Measurements from ENCODE around the gene DOCK4.
A peak's percentile ranks its signal among the peaks of the same experiment; 100 is the strongest.

DOCK4 gene

DNA sequence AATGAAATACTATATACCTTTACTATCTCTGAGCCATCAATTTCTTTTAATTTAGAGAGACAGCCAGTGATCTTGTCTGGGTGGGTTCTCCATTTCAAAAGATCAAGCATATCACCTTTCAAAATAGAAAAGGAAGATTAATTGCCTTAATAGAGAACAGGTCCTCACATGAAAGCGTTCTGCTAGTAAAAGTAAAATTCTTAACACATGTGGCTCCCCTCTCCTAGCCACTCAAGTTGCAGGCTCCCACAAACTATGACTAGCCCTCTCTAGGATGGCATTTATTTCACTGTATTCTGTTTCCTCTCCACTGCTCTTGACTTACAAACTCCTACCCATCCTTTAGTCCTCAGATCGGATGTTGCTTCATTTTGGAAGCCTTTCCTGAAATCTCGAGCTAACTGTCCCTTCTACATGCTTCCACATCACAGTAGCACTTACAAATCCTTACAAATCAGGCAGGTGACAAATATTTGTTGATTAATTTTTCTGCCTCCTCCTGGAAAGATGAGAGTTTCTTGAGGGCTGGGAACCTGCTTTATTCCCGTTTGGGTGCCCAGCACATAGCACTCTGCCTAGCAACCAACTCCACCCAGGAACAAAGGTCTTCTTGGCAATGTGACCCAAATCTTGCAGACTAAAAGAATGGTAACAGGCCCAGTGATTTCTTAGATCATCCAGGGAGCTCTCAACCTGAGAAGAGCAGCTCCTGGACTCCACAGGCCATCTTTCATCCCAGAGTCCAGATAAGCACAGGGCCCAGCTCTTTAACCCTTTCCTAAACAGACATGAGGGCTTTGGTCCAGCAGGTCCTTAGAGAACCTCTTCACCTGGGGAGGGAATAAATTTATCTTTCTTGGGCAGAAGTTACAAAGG is 333.5 kb downstream of the DOCK4 start:
- Mint-ChIP-seq H3K4me3 (no peak overlapping the region), H3K36me3 (ENCODE audit: low read depth) (peaks cover 34% of the 10 kb centered on the region), H3K9me3 (peaks cover under 1% of the 10 kb centered on the region), H3K27me3 (ENCODE audit: low read depth) (no peaks in the 10 kb centered on the region), H3K4me1 (peaks cover 17% of the 10 kb centered on the region), H3K27ac (peak overlapping the region in 1 of 3 experiments; percentile 3)
- TF ChIP-seq, protein P1, sequence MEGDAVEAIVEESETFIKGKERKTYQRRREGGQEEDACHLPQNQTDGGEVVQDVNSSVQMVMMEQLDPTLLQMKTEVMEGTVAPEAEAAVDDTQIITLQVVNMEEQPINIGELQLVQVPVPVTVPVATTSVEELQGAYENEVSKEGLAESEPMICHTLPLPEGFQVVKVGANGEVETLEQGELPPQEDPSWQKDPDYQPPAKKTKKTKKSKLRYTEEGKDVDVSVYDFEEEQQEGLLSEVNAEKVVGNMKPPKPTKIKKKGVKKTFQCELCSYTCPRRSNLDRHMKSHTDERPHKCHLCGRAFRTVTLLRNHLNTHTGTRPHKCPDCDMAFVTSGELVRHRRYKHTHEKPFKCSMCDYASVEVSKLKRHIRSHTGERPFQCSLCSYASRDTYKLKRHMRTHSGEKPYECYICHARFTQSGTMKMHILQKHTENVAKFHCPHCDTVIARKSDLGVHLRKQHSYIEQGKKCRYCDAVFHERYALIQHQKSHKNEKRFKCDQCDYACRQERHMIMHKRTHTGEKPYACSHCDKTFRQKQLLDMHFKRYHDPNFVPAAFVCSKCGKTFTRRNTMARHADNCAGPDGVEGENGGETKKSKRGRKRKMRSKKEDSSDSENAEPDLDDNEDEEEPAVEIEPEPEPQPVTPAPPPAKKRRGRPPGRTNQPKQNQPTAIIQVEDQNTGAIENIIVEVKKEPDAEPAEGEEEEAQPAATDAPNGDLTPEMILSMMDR (IDR thresholded peaks at IDR 0.05; ENCODE audit: unreplicated experiment in 3 of 3) = no peak

DNA sequence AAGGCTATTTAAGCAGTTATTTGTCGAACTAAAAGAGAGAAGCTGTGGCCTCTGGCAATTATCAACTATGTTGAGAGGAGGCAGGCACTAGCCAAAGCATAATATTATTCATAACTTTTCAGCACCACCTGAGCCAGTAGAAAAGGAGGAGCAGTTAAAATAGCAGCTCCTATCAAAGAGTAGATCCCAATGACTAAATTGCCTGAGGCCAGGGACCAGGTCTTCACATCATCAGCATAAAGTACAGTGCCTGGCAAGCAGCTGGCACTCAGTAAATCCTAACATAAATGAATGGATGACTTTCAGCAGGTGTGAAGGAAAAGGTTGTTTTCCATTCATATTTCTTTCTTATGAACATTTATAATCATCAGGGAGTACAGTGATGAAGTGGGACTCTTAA is 334.9 kb downstream of the DOCK4 start:
- peaks cover 26% of the 10 kb centered on the region for H3K4me1 Mint-ChIP-seq
- H3K4me3 Mint-ChIP-seq = no peak overlapping the region
- no peak overlapping the region for H3K27ac Mint-ChIP-seq
- TF ChIP-seq, protein P1 (IDR thresholded peaks at IDR 0.05; ENCODE audit: unreplicated experiment in 3 of 3) = no peak
- no peaks in the 10 kb centered on the region for H3K9me3 Mint-ChIP-seq
- peaks cover 36% of the 10 kb centered on the region for H3K36me3 Mint-ChIP-seq (ENCODE audit: low read depth)
- H3K27me3 Mint-ChIP-seq (ENCODE audit: low read depth) = no peaks in the 10 kb centered on the region

DNA sequence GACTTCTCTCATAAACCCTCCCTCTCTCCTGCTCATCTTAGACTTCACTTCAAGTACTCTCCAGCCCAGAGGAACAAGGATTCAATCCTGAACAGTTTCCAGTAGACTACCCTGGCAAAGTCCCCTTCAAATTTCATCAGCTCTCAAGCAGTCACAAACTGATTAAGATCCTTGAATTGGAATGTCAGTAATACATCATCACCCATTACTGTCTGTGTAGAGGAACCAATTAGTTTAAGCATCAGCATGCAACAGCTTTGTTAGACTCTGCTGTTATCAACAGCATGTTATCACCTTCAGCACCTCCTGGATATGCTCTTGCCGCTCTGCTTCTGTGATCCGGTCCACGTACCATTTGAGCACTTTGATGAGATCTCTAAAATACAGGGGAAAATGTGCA is 336.9 kb downstream of the DOCK4 start:
- peaks cover 26% of the 10 kb centered on the region for H3K4me1 Mint-ChIP-seq
- H3K27me3 Mint-ChIP-seq (ENCODE audit: low read depth) = no peaks in the 10 kb centered on the region
- H3K9me3 Mint-ChIP-seq = no peaks in the 10 kb centered on the region

DNA sequence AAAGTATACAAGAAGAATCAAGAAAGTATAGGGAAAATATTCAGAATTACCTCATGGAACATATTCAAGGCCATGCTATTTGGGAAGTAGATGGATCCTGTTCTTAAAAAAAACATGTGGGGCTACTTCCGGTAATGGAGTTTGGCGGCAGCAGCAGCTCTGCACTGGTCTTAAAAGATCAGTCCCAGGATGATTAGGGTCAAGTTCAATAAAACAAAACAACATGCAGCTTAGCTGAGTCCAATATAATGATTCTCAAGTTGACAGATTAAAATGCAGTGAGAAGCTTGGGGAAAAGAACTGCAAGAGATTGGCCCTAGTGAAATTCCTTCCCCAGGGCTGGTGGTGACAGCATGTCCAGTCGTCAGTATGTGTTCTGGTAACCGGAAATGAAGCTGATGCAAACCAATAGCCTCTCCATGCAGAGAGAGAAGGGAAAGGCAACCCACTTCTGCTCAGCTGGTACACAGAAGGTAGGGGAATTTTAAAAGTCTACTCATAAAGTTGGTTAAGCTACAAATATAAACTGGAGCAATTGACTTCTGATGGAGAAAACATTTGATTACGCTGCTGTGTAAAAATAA is 338.8 kb downstream of the DOCK4 start:
- Mint-ChIP-seq H3K27ac (peak overlapping the region in 1 of 3 experiments; percentile 6), H3K4me1 (peaks cover 10% of the 10 kb centered on the region), H3K9me3 (no peaks in the 10 kb centered on the region), H3K27me3 (ENCODE audit: low read depth) (no peaks in the 10 kb centered on the region), H3K36me3 (ENCODE audit: low read depth) (peaks cover 41% of the 10 kb centered on the region), H3K4me3 (no peak overlapping the region)
- TF ChIP-seq, protein P1 (IDR thresholded peaks at IDR 0.05; ENCODE audit: unreplicated experiment in 3 of 3) = no peak

More for the DNA sequence above, 336.9 kb downstream of the DOCK4 start:
- Mint-ChIP-seq H3K27ac (no peak overlapping the region), H3K36me3 (ENCODE audit: low read depth) (peaks cover 45% of the 10 kb centered on the region), H3K4me3 (no peak overlapping the region)
- TF ChIP-seq, protein P1 (IDR thresholded peaks at IDR 0.05; ENCODE audit: unreplicated experiment in 3 of 3) = no peak

DNA sequence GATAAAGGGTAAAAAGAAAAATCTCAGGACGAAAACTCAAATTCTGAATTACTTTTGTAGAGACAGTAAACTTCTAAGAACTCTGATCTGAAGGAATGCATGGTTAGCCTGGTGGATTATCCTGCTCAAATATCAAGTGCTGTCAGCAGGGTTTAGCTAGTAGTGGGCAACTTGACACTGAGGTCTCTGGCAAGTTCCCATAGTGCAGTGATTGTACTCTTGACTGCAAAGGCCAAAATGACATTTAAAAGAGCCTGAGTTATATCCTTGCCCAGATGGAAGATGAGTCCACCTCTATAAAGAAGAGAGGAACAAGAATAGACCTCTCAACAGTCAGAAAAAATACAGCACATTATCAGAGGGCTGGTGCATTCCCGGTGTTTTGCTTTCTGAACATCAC is 339.4 kb downstream of the DOCK4 start:
- no peaks in the 10 kb centered on the region for H3K27me3 Mint-ChIP-seq (ENCODE audit: low read depth)
- H3K9me3 Mint-ChIP-seq = no peaks in the 10 kb centered on the region
- H3K27ac Mint-ChIP-seq = peak overlapping the region in 1 of 3 experiments; percentile 6
- TF ChIP-seq, protein P1 (IDR thresholded peaks at IDR 0.05; ENCODE audit: unreplicated experiment in 3 of 3) = no peak
- H3K36me3 Mint-ChIP-seq (ENCODE audit: low read depth) = peaks cover 41% of the 10 kb centered on the region
- H3K4me1 Mint-ChIP-seq = peaks cover 9% of the 10 kb centered on the region
- H3K4me3 Mint-ChIP-seq = no peak overlapping the region
